ENCODE results near the gene ST3GAL6. TPM values are rescaled to one million over a fixed set of nuclear protein-coding genes. Genes with fewer than 3 reads are reported as not detected.

Gene ST3GAL6
- total RNA-seq, 1 donor from 2014 or later, result 52.5 TPM

DNA sequence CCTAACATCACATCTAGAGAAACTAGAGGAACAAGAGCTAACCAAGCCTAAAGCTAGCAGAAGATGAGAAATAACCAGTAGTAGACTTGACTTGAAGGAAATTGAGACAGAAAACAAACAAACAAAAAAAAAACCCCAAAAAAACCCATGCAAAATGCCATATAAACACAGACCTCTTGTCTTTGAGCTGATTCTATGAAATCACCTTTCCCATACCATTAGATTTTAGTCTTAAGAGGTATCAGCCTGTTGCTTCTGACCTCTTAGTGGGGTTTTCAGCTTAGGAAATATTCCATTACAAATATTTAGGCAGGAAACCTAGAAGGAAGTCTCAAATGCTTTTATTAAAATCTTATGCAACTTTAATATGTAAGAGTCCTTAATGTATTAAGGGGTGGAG is 23.9 kb upstream of the ST3GAL6 start:
- intact Hi-C loops (cut with micrococcal nuclease), result no loop called here
- no peak for DNase-seq
- H3K27me3 ChIP-seq (ENCODE audit: low read depth), result no peaks in the 10 kb centered on the region
- TF ChIP-seq, protein P1, sequence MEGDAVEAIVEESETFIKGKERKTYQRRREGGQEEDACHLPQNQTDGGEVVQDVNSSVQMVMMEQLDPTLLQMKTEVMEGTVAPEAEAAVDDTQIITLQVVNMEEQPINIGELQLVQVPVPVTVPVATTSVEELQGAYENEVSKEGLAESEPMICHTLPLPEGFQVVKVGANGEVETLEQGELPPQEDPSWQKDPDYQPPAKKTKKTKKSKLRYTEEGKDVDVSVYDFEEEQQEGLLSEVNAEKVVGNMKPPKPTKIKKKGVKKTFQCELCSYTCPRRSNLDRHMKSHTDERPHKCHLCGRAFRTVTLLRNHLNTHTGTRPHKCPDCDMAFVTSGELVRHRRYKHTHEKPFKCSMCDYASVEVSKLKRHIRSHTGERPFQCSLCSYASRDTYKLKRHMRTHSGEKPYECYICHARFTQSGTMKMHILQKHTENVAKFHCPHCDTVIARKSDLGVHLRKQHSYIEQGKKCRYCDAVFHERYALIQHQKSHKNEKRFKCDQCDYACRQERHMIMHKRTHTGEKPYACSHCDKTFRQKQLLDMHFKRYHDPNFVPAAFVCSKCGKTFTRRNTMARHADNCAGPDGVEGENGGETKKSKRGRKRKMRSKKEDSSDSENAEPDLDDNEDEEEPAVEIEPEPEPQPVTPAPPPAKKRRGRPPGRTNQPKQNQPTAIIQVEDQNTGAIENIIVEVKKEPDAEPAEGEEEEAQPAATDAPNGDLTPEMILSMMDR (IDR thresholded peaks at IDR 0.05; ENCODE audit: borderline replicate concordance), result no peak
- H3K36me3 ChIP-seq, result no peaks in the 10 kb centered on the region
- H3K4me3 ChIP-seq, result no peak overlapping the region
- no peaks in the 10 kb centered on the region for H3K9me3 ChIP-seq (replicated peaks)
- peaks cover 79% of the 10 kb centered on the region for H3K4me1 ChIP-seq
- H3K27ac ChIP-seq (replicated peaks), result peak overlapping the region; percentile 58

DNA sequence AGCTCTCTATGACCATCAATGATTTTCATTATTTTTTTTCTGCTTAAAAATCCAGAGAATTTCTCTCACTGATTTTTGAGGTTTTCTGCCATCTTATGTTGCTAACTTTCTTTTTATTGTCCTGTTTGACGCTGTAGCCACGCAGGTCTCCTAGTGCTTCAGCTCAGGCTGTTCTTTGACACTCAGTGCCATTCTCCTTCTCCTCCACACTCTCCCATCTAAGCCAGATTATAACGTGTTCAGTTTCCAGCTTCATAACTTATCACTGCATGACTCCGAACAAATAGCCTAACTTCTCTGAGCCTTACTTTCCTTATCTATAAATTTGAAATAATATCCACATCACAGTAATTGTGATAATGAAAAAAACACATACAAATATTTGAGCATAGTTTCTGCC is 22.8 kb upstream of the ST3GAL6 start:
- DNase-seq, result no peak
- intact Hi-C loops (cut with micrococcal nuclease), result no loop called here

GRCh38 chr3:98741121-98741716 is 21.9 kb upstream of the ST3GAL6 start:
- intact Hi-C loops (cut with micrococcal nuclease), result no loop called here
- no peaks in the 10 kb centered on the region for H3K27me3 ChIP-seq (ENCODE audit: low read depth)

More for the DNA sequence above, 22.8 kb upstream of the ST3GAL6 start:
- H3K36me3 ChIP-seq, result no peaks in the 10 kb centered on the region
- TF ChIP-seq, protein P1 (IDR thresholded peaks at IDR 0.05; ENCODE audit: borderline replicate concordance), result no peak
- no peaks in the 10 kb centered on the region for H3K9me3 ChIP-seq (replicated peaks)
- H3K27me3 ChIP-seq (ENCODE audit: low read depth), result no peaks in the 10 kb centered on the region
- H3K27ac ChIP-seq (replicated peaks), result peak overlapping the region; percentile 58
- peaks cover 79% of the 10 kb centered on the region for H3K4me1 ChIP-seq
- no peak overlapping the region for H3K4me3 ChIP-seq

DNA sequence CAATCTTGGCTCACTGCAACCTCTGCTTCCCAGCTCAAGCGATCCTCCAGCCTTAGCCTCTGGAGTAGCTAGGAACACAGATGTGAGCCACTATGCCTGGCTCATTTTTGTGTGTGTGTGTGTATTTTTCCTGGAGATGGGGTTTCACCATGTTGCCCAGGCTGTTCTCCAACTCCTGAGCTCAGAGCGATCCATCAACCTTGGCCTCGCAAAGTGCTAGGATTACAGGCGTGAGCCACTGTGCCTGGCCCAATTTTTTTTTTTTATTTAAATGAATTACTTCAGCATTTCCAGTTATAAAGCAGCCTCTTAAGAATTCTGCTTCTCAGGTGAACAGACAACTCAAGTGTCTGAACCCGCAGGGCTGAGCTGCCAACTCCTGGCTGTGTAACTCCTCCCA is 20.1 kb upstream of the ST3GAL6 start:
- TF ChIP-seq, protein P1 (IDR thresholded peaks at IDR 0.05; ENCODE audit: borderline replicate concordance), result no peak
- H3K9me3 ChIP-seq (replicated peaks), result no peaks in the 10 kb centered on the region
- H3K27me3 ChIP-seq (ENCODE audit: low read depth), result no peaks in the 10 kb centered on the region
- H3K36me3 ChIP-seq, result no peaks in the 10 kb centered on the region
- no peak overlapping the region for H3K4me3 ChIP-seq
- peaks cover 84% of the 10 kb centered on the region for H3K4me1 ChIP-seq
- peak overlapping the region; percentile 67 for H3K27ac ChIP-seq (replicated peaks)
- no peak for DNase-seq
- intact Hi-C loops (cut with micrococcal nuclease), result no loop called here

More at GRCh38 chr3:98741121-98741716, 21.9 kb upstream of the ST3GAL6 start:
- H3K4me3 ChIP-seq, result no peak overlapping the region
- H3K4me1 ChIP-seq, result peaks cover 79% of the 10 kb centered on the region
- peak overlapping the region; percentile 51 for H3K27ac ChIP-seq (replicated peaks)
- H3K36me3 ChIP-seq, result no peaks in the 10 kb centered on the region
- TF ChIP-seq, protein P1 (IDR thresholded peaks at IDR 0.05; ENCODE audit: borderline replicate concordance), result no peak
- no peaks in the 10 kb centered on the region for H3K9me3 ChIP-seq (replicated peaks)
- DNase-seq, result no peak

GRCh38 chr3:98744283-98744682 is 18.9 kb upstream of the ST3GAL6 start:
- Histone ChIP-seq H3K9me3 (replicated peaks) (no peaks in the 10 kb centered on the region), H3K4me1 (peaks cover 84% of the 10 kb centered on the region), H3K27ac (replicated peaks) (peak overlapping the region; percentile 67), H3K4me3 (no peak overlapping the region), H3K36me3 (no peaks in the 10 kb centered on the region), H3K27me3 (ENCODE audit: low read depth) (no peaks in the 10 kb centered on the region)
- intact Hi-C loops (cut with micrococcal nuclease), result no loop called here
- DNase-seq, result no peak
- TF ChIP-seq, protein P1 (IDR thresholded peaks at IDR 0.05; ENCODE audit: borderline replicate concordance), result no peak

Data from left ventricle myocardium inferior (tissue), 1 donor.